Mesenchymal stem cell (in vitro differentiated cells and primary cell): ENCODE results near the gene CYP26C1. TPM values are rescaled to one million over a fixed set of nuclear protein-coding genes. Genes with fewer than 3 reads are reported as not detected.

Source experiments
- DNase-seq: peaks from one replicate; pipeline ENCODE4 v3.0.0-alpha.2; 2013
- H2AFZ ChIP-seq: one replicate; pipeline ENCODE4 v1.6.1; 2013; ENCODE audit warnings: low read depth, mild to moderate bottlenecking, control low read depth, inconsistent platforms, low read length, moderate library complexity
- H2AK5ac ChIP-seq: 2 replicates; pipeline ENCODE4 v1.6.1; 2013; ENCODE audit warnings: low read length, moderate library complexity, mild to moderate bottlenecking, inconsistent platforms; ENCODE audit not compliant: severe bottlenecking
- H2BK120ac ChIP-seq: one replicate; pipeline ENCODE4 v1.6.1; 2013; ENCODE audit warnings: low read depth, mild to moderate bottlenecking, inconsistent platforms, low read length, moderate library complexity
- H2BK12ac ChIP-seq, 2 experiments: one replicate each; pipeline ENCODE4 v1.6.1; 2013; ENCODE audit warnings: inconsistent platforms in 2 of 2, low read length in 2 of 2, mild to moderate bottlenecking in 2 of 2, moderate library complexity in 2 of 2, control low read depth in 1 of 2
- H2BK15ac ChIP-seq: one replicate; pipeline ENCODE4 v1.6.1; 2013; ENCODE audit warnings: mild to moderate bottlenecking, low read depth, inconsistent platforms; ENCODE audit not compliant: poor library complexity, severe bottlenecking
- H2BK5ac ChIP-seq: 2 replicates; pipeline ENCODE4 v1.6.1; 2013; ENCODE audit warnings: low read depth, mild to moderate bottlenecking, low read length, control low read depth, inconsistent platforms; ENCODE audit not compliant: poor library complexity, severe bottlenecking
- H3K14ac ChIP-seq, 2 experiments: one replicate each; pipeline ENCODE4 v1.6.1; 2013; ENCODE audit warnings: inconsistent platforms in 2 of 2, low read length in 2 of 2, control low read depth in 1 of 2, mild to moderate bottlenecking in 1 of 2, moderate library complexity in 1 of 2
- H3K18ac ChIP-seq, 2 experiments: one replicate each; pipeline ENCODE4 v1.6.1; 2013; ENCODE audit warnings: inconsistent platforms in 2 of 2, low read length in 2 of 2, control low read depth in 1 of 2, low read depth in 1 of 2, mild to moderate bottlenecking in 1 of 2
- H3K23ac ChIP-seq, 2 experiments: one replicate each; pipeline ENCODE4 v1.6.1; 2013; ENCODE audit warnings: inconsistent platforms in 2 of 2, low read length in 2 of 2, mild to moderate bottlenecking in 2 of 2, moderate library complexity in 2 of 2, control low read depth in 1 of 2
- H3K27ac ChIP-seq: 2 replicates; pipeline ENCODE4 v1.5.1; 2013; ENCODE audit warnings: mild to moderate bottlenecking, moderate library complexity, low read length, control low read depth, inconsistent platforms; ENCODE audit not compliant: poor library complexity, severe bottlenecking
- H3K27me3 ChIP-seq, 2 experiments: 2 replicates each; pipeline versions ENCODE4 v1.6.1 to v1.7.0; 2013; ENCODE audit warnings: low read length in 2 of 2, mild to moderate bottlenecking in 2 of 2, moderate library complexity in 2 of 2, control low read depth in 1 of 2, inconsistent platforms in 1 of 2; ENCODE audit not compliant: control insufficient read depth in 1 of 2, insufficient read depth in 1 of 2
- H3K36me3 ChIP-seq, 2 experiments: 2 replicates each; pipeline versions ENCODE4 v1.6.1 to v1.7.0; 2013; ENCODE audit warnings: low read length in 2 of 2, control low read depth in 1 of 2, inconsistent platforms in 1 of 2, low read depth in 1 of 2, mild to moderate bottlenecking in 1 of 2; ENCODE audit not compliant: insufficient read depth in 2 of 2, control insufficient read depth in 1 of 2
- H3K4ac ChIP-seq, 2 experiments: one replicate each; pipeline ENCODE4 v1.6.1; 2013; ENCODE audit warnings: inconsistent platforms in 2 of 2, low read length in 2 of 2, mild to moderate bottlenecking in 2 of 2, moderate library complexity in 2 of 2, control low read depth in 1 of 2, low read depth in 1 of 2
- H3K4me1 ChIP-seq: 2 replicates; pipeline ENCODE4 v1.6.1; 2013; ENCODE audit warnings: low read depth, low read length, control low read depth; ENCODE audit not compliant: control insufficient read depth, insufficient read depth
- H3K4me2 ChIP-seq: 2 replicates; pipeline ENCODE4 v1.6.1; 2013; ENCODE audit warnings: low read length, mild to moderate bottlenecking, inconsistent platforms; ENCODE audit not compliant: poor library complexity, severe bottlenecking
- H3K4me3 ChIP-seq, 2 experiments: 2 replicates each; pipeline versions ENCODE4 v1.5.1 to v1.7.0; 2013; ENCODE audit warnings: low read length in 2 of 2, mild to moderate bottlenecking in 2 of 2, control low read depth in 1 of 2, low read depth in 1 of 2; ENCODE audit not compliant: insufficient read depth in 1 of 2
- H3K79me1 ChIP-seq: replicated peaks from 2 replicates; pipeline ENCODE4 v1.6.1; 2013; ENCODE audit warnings: mild to moderate bottlenecking, control low read depth, low read length, inconsistent platforms; ENCODE audit not compliant: poor library complexity, severe bottlenecking
- H3K9ac ChIP-seq: 2 replicates; pipeline ENCODE4 v1.7.0; 2013; ENCODE audit warnings: mild to moderate bottlenecking, low read length, moderate library complexity
- H3K9me3 ChIP-seq: 2 replicates; pipeline ENCODE4 v1.7.0; 2013; ENCODE audit warnings: mild to moderate bottlenecking, low read length; ENCODE audit not compliant: control insufficient read depth
- H4K8ac ChIP-seq: one replicate; pipeline ENCODE4 v1.6.1; 2013; ENCODE audit warnings: inconsistent platforms, mild to moderate bottlenecking, low read length, moderate library complexity
- H4K91ac ChIP-seq: one replicate; pipeline ENCODE4 v1.6.1; 2013; ENCODE audit warnings: mild to moderate bottlenecking, low read length, inconsistent platforms
- WGBS: methylation state at CpG from one replicate; pipeline ENCODE4 v1.1.7; 2013; ENCODE audit warnings: mixed read lengths; 5-methylcytosine and 5-hydroxymethylcytosine counted together
- polyA plus RNA-seq, 2 experiments: library from polyadenylated mRNA; stranded (reverse); fragments of 200-250 nt; gene quantifications; one replicate each; pipeline ENCODE4 v1.2.3, GENCODE V29; 2013

The CYP26C1 gene
- polyA plus RNA-seq (2013, experiment 1 of 2) = not detected
- polyA plus RNA-seq (2013, experiment 2 of 2) = 0.01 TPM

GRCh38 chr10:93059975-93060886 is at the start of gene CYP26C1:
CYP26C1 (plus strand) TSS chr10:93060798; CDS start chr10:93061264, 466 bp downstream.
- no peak within 1 kb of the TSS for H3K14ac ChIP-seq
- 6% methylated on average over 60 of the region's 67 CpGs for WGBS
- no peaks in the 10 kb centered on the region for H3K79me1 ChIP-seq
- H2BK5ac ChIP-seq = no peak within 1 kb of the TSS
- peak within 1 kb of the TSS; percentile 30 for H2BK15ac ChIP-seq
- H3K4me3 ChIP-seq = peak within 1 kb of the TSS in 1 of 2 experiments; percentile 42
- H3K27ac ChIP-seq = no peak within 1 kb of the TSS
- no peak for DNase-seq
- H2AFZ ChIP-seq = peak within 1 kb of the TSS; percentile 0
- H3K23ac ChIP-seq = peak within 1 kb of the TSS in 1 of 2 experiments; percentile 65
- H3K9me3 ChIP-seq = no peaks in the 10 kb centered on the region
- no peak within 1 kb of the TSS for H4K91ac ChIP-seq
- H3K4me2 ChIP-seq = peak within 1 kb of the TSS; percentile 43
- no peak within 1 kb of the TSS for H3K9ac ChIP-seq
- H3K36me3 ChIP-seq = peaks cover 0 to 3% of the 10 kb centered on the region in 2 experiments
- H4K8ac ChIP-seq = no peak within 1 kb of the TSS
- no peak within 1 kb of the TSS for H2BK12ac ChIP-seq
- H3K18ac ChIP-seq = no peak within 1 kb of the TSS
- no peak within 1 kb of the TSS for H2BK120ac ChIP-seq
- no peak within 1 kb of the TSS for H3K4ac ChIP-seq
- no peak within 1 kb of the TSS for H2AK5ac ChIP-seq
- H3K4me1 ChIP-seq = peaks cover 25% of the 10 kb centered on the region
- H3K27me3 ChIP-seq = peaks cover 55 to 66% of the 10 kb centered on the region in 2 experiments

DNA sequence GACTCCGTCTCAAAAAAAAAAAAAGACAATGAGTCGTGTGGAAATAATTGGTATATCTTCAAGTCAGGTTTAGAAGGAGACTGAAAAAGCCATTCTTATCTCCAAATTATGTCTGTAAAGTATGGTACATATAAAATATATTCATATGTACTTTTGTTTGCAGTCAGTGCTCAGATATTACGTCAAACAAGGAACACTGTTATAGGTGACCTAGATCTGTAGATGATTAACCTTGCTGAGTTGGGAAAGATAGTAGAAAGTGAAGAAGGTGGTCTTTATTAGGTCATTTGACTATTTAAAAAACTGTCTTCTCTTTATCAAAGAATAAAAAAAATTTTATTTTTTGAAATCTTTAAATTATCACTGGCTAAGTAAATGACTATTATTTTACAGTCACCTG is 44.9 kb upstream of the CYP26C1 start:
- no peak overlapping the region for H4K8ac ChIP-seq
- H3K79me1 ChIP-seq = no peaks in the 10 kb centered on the region
- H2BK5ac ChIP-seq = no peak overlapping the region
- H3K4ac ChIP-seq = no peak overlapping the region
- H3K4me1 ChIP-seq = no peaks in the 10 kb centered on the region
- no peaks in the 10 kb centered on the region for H3K27me3 ChIP-seq
- no peak overlapping the region for H3K4me3 ChIP-seq
- H2BK120ac ChIP-seq = no peak overlapping the region
- H3K9ac ChIP-seq = no peak overlapping the region
- no peak for DNase-seq
- no peaks in the 10 kb centered on the region for H3K9me3 ChIP-seq
- H2BK15ac ChIP-seq = no peak overlapping the region
- no peak overlapping the region for H3K14ac ChIP-seq
- no peak overlapping the region for H3K23ac ChIP-seq
- no peak overlapping the region for H3K18ac ChIP-seq
- no peaks in the 10 kb centered on the region for H3K36me3 ChIP-seq
- WGBS = 92% methylated on average over 2 of the region's 3 CpGs
- no peak overlapping the region for H2BK12ac ChIP-seq
- H4K91ac ChIP-seq = no peak overlapping the region
- H3K4me2 ChIP-seq = no peak overlapping the region
- no peak overlapping the region for H2AK5ac ChIP-seq
- no peak overlapping the region for H2AFZ ChIP-seq
- no peak overlapping the region for H3K27ac ChIP-seq

GRCh38 chr10:93023013-93023650 is 37.5 kb upstream of the CYP26C1 start:
- Histone ChIP-seq H3K79me1 (no peaks in the 10 kb centered on the region), H2BK5ac (no peak overlapping the region), H3K18ac (no peak overlapping the region), H3K23ac (no peak overlapping the region), H3K4ac (no peak overlapping the region), H2AK5ac (no peak overlapping the region), H3K27ac (no peak overlapping the region), H2AFZ (no peak overlapping the region), H3K14ac (no peak overlapping the region), H3K4me1 (no peaks in the 10 kb centered on the region), H3K4me2 (no peak overlapping the region), H3K36me3 (no peaks in the 10 kb centered on the region), H2BK15ac (no peak overlapping the region), H2BK12ac (no peak overlapping the region), H3K4me3 (no peak overlapping the region), H4K8ac (no peak overlapping the region), H3K9ac (no peak overlapping the region), H3K9me3 (peaks cover 5% of the 10 kb centered on the region), H3K27me3 (no peaks in the 10 kb centered on the region), H4K91ac (no peak overlapping the region), H2BK120ac (no peak overlapping the region)
- WGBS = 97% methylated on average over 1 of the region's 4 CpGs
- DNase-seq = no peak

DNA sequence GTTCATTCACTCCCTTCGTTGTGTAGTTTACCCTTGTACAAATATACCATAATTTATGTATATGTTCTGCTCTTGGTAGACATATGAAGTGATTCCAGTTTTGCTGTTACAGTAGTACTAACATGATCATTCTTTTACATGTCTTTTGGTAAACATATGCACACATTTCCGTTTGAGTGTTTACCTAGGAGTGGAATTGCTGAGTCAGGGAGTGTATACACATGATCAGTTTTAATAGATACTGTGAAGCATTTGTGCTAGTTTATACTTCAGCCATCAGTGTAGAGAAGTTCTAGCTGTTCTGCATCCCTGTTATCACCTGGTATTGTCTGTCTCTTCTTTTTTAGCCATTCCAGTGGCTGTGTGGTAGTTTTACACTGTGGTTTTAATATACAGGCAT is 34.5 kb upstream of the CYP26C1 start:
- Histone ChIP-seq H2BK120ac (no peak overlapping the region), H3K4me2 (no peak overlapping the region), H3K79me1 (no peaks in the 10 kb centered on the region), H3K9me3 (peaks cover 5% of the 10 kb centered on the region), H3K14ac (no peak overlapping the region), H3K23ac (no peak overlapping the region), H2BK12ac (no peak overlapping the region), H2AK5ac (no peak overlapping the region), H3K18ac (no peak overlapping the region), H3K4me3 (no peak overlapping the region), H3K9ac (no peak overlapping the region), H3K4ac (no peak overlapping the region), H3K36me3 (no peaks in the 10 kb centered on the region), H4K8ac (no peak overlapping the region), H2BK15ac (no peak overlapping the region), H2AFZ (no peak overlapping the region), H3K4me1 (peaks cover 3% of the 10 kb centered on the region), H3K27me3 (no peaks in the 10 kb centered on the region), H3K27ac (no peak overlapping the region), H4K91ac (no peak overlapping the region), H2BK5ac (no peak overlapping the region)
- DNase-seq = no peak
- WGBS = 78% methylated on average over 1 of the region's 2 CpGs
